ENCODE data around the gene NT5C3B.

- TF ChIP-seq CTCF (conservative IDR thresholded peaks at IDR 0.05), result no peak
- TF ChIP-seq EZH2 (IDR thresholded peaks at IDR 0.05; ENCODE audit: low read depth), result no peak
These were observed 11.9 kb downstream of the NT5C3B start for GRCh38 chr17:41824086-41824485.
